Lower leg skin (tissue), 4 donors: ENCODE results near the gene UNC93B1. TPM values are rescaled to one million over a fixed set of nuclear protein-coding genes. Genes with fewer than 3 reads are reported as not detected.
"Not testable (repeated sequence)": the region's sequence is repeated elsewhere in the genome, so short reads cannot be mapped to it uniquely, and the experiment has no call there.

Experiments used
- DNase-seq, 2 donors: peaks; one replicate each; pipeline ENCODE4 v3.0.0-alpha.2; 2019; ENCODE audit warnings: low spot score in 2 of 2
- H3K4me3 ChIP-seq: fragments of 200-600 bp; sonication (generic); 2 replicates; pipeline ENCODE4 v1.5.1; 2017; ENCODE audit warnings: mild to moderate bottlenecking, low read depth; ENCODE audit not compliant: poor library complexity, severe bottlenecking
- POLR2A ChIP-seq, 2 donors: fragments of 450-650 bp; IDR thresholded peaks; one replicate each; pipeline ENCODE4 v1.6.1; 2016 to 2017; ENCODE audit warnings: antibody characterized with exemption in 2 of 2, mild to moderate bottlenecking in 1 of 2, moderate library complexity in 1 of 2
- WGBS, 2 donors: methylation state at CpG; one replicate each; pipeline ENCODE4 v1.1.5; 2018; 5-methylcytosine and 5-hydroxymethylcytosine counted together
- intact Hi-C: fragments of 100-400 bp; cut with DNase I; formaldehyde crosslinking; loops from one replicate; pipeline ENCODE4 v1.15.0; 2023; ENCODE audit warnings: low total_unique reads
- total RNA-seq, 4 donors: library from RNA; depleted of rRNA; stranded (reverse); fragments of >200 nt; gene quantifications; one replicate each; pipeline ENCODE4 v1.1.0, GENCODE V29; 2016
- TF ChIP-seq, protein P1 (sequence below), 3 donors: fragments of 450-650 bp; IDR thresholded peaks; one replicate each; pipeline ENCODE4 v1.5.1; 2016; ENCODE audit warnings: antibody characterized with exemption in 3 of 3, mild to moderate bottlenecking in 3 of 3, moderate library complexity in 2 of 3

The UNC93B1 gene
- total RNA-seq, 4 donors from 2014 or later, result 29.2 to 47.2 (median 44.3) TPM

DNA sequence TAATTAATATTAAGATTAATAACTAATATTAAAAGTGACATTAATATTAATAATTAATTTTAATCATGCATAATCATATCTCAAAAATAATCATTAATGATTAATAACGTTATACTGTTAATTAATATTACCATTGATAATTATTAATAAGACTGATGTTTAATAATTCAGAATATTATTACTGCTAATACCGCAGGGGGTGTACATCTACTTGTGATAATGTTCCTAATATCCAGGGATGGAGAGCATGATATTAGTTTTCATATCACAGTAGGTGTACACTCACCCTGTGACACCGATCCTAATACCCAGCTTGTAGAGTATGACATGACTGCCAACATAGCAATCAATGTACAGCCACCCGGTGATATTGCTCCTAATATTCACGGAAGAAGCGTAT is 18.6 kb downstream of the UNC93B1 start:
- intact Hi-C loops, DNase-seq, H3K4me3 ChIP-seq: not testable (repeated sequence)
- WGBS, 2 donors, result 80 to 86% methylated on average over 6 of the region's 6 CpGs

DNA sequence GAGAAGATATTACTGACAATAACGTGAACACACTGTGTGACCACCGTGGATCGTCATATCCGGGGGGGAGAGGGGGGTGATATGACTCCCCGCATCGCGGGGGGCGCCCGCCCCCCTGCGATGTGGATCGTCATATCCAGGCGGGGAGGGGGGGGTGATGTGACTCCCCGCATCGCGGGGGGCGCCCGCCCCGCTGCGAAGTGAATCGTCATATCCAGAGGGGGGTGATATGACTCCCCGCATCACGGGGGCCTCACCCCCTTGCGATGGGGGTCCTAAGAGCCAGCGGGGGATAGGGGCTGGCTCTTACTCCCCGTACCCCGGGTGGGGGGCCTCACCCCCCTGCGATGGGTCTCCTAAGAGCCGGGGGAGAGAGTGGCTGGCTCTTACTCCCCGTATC is 19.9 kb downstream of the UNC93B1 start:
- H3K4me3 ChIP-seq, result no peak overlapping the region
- no peak for DNase-seq
- 82% methylated on average over 25 to 26 of the region's 29 CpGs for WGBS, 2 donors
- TF ChIP-seq, protein P1, sequence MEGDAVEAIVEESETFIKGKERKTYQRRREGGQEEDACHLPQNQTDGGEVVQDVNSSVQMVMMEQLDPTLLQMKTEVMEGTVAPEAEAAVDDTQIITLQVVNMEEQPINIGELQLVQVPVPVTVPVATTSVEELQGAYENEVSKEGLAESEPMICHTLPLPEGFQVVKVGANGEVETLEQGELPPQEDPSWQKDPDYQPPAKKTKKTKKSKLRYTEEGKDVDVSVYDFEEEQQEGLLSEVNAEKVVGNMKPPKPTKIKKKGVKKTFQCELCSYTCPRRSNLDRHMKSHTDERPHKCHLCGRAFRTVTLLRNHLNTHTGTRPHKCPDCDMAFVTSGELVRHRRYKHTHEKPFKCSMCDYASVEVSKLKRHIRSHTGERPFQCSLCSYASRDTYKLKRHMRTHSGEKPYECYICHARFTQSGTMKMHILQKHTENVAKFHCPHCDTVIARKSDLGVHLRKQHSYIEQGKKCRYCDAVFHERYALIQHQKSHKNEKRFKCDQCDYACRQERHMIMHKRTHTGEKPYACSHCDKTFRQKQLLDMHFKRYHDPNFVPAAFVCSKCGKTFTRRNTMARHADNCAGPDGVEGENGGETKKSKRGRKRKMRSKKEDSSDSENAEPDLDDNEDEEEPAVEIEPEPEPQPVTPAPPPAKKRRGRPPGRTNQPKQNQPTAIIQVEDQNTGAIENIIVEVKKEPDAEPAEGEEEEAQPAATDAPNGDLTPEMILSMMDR (IDR thresholded peaks at IDR 0.05), result no peak
- TF ChIP-seq POLR2A (IDR thresholded peaks at IDR 0.05), result no peak
- intact Hi-C loops, result no loop called here

DNA sequence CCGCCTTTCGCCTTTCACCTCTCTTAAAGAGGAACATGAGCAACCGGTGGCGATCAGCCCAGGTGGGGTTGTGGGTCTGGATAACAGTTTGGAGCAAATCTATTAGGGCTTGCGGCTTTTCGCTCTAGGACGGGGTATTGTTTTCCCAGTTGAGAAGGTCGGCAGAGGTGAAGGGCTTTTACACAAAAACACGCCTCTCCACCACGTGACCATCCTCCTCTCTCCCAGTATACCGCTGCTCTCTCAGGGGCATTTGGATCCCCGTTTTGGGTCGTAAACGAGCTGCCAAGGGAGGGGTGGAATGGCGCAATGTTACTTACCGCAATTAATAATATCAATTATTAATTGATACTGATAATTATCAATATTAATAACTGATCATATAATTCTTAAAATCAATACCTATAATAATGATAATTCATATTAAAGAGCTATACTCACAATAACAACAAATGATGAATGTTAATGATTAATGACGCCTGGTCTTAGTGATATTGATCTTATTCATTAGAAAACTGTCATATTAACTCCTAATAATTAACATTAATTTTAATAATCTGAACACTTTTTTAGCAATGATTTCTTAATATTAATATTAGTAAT is 21.5 kb downstream of the UNC93B1 start:
- H3K4me3 ChIP-seq, intact Hi-C loops, DNase-seq: not testable (repeated sequence)
- 77 to 82% methylated on average over 17 of the region's 17 CpGs for WGBS, 2 donors

DNA sequence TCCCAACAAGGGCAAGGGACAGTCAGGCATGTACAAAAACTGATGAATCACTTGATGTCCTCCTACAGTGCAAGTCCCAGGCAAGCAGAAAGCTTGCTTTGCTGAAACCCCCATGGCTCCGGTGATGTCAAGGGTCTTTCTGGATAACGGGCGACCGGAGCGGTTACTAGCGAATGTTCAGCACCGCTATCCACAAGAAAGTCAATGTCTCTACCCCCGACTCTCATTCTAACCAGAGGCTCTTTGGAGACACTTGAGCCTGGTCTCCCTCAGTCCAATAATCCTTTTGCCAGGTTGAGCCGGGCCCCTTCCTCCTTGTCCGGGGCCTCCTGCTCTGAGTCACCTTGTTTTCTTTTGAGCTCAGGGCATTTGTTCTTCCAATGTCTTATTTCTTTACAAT is 22.7 kb downstream of the UNC93B1 start:
- H3K4me3 ChIP-seq, DNase-seq, intact Hi-C loops: not testable (repeated sequence)
- 80 to 94% methylated on average over 10 of the region's 10 CpGs for WGBS, 2 donors

DNA sequence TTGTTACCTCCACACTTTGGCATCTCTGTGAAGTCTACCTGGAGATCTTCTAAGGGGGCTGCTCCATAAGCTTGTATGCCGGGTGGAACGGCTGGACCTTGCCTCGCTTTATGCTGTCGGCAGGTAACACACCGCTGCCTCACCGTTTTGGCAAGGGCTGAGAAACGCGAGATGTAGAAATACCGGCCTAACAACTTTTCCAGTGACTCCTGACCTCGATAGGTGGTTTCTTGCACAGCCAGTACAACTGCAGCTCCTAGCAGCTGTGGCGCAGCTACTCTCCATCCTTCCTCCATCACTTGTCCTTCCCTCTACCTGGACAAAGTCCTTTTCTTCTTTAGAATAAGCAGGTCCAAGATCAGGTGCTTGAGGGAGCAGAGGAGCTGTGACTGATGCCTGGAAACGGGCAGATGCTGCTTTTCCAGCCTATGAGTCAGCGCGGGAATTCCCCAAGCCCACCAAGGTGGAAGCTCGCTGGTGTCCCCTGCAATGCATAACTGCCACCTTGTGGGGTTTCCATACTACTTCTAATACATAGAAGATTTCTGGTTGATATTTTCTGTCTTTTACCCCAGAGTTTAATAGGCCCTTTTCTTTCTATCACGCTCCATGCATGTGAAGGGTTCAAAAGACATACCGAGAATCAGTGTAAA is 25.0 kb downstream of the UNC93B1 start:
- H3K4me3 ChIP-seq, intact Hi-C loops, DNase-seq: not testable (repeated sequence)
- 43 to 47% methylated on average over 17 of the region's 17 CpGs for WGBS, 2 donors

DNA sequence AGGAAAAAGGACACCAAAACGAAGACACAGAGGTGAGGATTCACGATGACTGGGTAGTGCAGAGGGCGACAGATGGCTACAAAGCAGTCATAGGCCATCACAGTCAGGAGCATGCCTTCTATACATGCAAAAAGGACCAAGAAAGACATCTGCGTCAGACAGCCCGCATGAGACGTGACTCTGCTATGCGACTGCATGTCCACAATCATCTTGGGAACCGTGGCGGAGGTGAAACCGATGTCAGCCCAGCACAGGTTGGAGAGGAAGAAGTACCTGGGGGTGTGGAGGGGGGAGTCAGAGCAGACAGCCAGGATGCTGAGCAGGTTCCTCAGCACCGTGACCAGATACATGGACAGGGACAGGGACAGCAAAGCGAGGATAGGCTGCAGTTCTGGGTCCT is 29.2 kb downstream of the UNC93B1 start:
- intact Hi-C loops, H3K4me3 ChIP-seq, DNase-seq: not testable (repeated sequence)
- 84 to 90% methylated on average over 12 of the region's 12 CpGs for WGBS, 2 donors

DNA sequence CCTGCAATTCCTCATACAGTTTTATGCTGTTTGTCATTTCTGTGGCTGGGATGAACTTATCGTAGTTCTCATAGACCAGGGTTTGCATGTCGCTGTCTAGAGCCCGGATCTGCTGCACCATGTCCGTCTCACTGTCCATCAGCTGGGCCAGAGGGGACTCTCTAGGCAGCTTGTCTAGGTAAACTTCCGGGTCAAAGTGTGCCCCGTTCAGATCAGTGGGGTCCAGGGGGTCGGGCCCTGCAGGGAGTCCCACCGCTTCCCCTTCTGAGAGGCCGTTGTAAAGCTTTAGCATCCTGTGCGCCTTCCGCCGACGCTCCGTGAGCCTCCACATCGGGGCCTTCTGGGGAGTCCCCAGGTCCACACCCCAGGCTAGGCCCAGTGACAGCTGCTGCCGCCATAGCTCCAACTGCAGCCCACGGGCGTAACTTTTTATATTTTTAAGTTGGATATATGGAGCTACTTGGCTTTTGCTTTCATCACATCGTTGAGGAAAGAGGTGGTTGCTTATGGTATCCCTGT is 38.0 kb downstream of the UNC93B1 start:
- H3K4me3 ChIP-seq, intact Hi-C loops, DNase-seq: not testable (repeated sequence)
- WGBS, 2 donors, result 89 to 95% methylated on average over 19 of the region's 19 CpGs

DNA sequence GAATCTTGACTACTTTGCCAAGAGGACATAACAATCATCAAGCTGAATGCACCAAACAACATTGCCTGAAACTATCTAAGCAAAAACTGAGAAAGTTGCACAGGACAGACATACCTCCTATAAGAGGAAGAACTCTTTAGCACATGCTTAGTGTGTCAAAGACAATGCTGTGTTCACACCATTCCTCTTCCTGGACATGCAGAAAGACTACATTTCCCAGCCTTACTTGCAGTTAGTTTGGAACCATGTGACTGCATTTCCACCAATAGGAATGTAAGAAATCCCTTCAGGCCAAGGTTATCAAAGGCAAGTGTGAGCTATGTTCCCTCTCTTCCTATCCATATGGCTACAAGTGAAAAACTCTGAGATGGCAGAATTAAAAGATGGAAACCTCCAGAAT is 39.2 kb downstream of the UNC93B1 start:
- H3K4me3 ChIP-seq, DNase-seq, intact Hi-C loops: not testable (repeated sequence)

DNA sequence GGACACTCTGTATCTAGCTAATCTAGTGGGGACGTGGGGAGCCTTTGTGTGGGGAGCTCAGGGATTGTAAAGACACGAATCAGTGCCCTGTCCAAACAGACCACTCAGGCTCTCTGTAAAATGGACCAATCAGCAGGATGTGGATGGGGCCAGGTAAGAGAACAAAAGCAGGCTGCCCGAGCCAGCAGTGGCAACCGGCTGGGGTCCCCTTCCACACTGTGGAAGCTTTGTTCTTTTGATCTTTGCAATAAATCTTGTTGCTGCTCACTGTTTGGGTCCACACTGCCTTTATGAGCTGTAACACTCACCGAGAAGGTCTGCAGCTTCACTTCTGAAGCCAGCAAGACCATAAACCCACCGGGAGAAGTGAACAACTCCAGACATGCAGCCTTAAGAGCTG is 40.0 kb downstream of the UNC93B1 start:
- DNase-seq, H3K4me3 ChIP-seq, intact Hi-C loops: not testable (repeated sequence)
- WGBS, 2 donors, result 38 to 53% methylated on average over 6 of the region's 6 CpGs

DNA sequence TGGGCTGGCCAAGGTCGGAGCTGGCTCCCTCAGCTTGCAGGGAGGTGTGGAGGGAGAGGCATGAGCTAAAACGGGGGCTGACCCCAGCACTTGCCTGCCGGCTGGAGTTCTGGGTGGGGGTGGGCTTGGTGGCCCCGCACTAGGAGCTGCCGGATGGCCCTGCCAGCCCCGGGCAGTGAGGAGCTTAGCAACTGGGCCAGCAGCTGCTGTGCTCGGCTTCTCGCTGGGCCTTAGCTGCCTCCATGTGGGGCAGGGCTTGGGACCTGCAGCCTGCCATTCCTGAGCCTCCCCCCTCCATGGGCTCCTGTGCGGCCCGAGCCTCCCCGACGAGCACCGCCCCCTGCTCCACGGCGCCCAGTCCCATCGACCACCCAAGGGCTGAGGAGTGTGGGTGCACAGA is 40.7 kb downstream of the UNC93B1 start:
- intact Hi-C loops, DNase-seq, H3K4me3 ChIP-seq: not testable (repeated sequence)
- WGBS, 2 donors, result 83 to 91% methylated on average over 11 to 15 of the region's 16 CpGs

DNA sequence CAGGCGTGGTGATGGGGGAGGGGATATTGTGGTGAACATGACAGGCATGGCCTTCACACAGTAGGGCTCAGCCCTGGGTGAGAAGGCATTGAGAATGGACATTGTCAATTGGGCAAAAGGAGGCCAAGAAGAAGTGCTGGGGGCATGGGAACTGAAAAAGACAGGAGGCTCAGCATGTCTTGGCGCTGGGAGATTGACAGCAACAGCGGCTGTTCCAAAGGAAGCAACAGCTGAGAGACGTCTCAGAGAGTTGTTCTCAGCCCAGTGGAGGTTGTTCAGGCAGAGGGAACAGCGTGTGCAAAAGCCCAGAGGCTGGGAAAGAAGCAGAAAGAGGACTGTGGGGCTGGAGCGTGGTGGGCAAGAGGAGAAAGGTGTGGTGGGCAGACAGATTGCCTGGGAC is 47.7 kb downstream of the UNC93B1 start:
- H3K4me3 ChIP-seq, intact Hi-C loops, DNase-seq: not testable (repeated sequence)
- WGBS, 2 donors, result 68% methylated on average over 6 of the region's 6 CpGs

DNA sequence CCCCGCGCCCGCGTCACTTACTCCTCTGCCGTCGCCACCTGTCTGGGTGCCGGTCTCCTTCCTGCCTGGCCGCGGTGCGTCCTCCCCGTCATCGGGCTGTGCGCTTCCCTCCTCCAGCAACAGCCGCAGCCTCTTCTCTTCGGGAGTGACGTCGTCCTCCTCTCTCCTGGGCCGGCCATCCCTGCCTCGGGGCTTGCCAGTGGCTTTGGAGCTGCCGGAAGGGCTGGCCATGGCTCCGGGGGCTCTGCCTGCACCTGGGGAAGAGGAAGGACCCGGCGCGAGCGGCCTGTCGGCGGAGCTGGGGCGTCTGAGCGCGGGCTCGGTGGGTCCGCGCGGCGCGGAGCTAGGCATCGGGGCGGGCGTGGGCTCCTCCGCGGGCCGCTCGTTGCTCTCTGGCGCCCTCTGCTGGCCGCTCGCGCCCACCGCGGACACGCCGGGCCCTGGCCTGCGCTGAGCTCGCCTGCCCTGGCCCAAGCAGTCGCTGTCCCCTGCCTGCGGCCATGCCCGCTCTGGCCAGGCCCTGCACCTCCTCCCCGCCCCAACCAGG is 48.4 kb downstream of the UNC93B1 start:
- 0% methylated on average over 6 to 18 of the region's 57 CpGs for WGBS, 2 donors
- peak overlapping the region; percentile 38 for H3K4me3 ChIP-seq
- intact Hi-C loops, result not testable (repeated sequence)
- peak; percentile 34 to 95 for DNase-seq

DNA sequence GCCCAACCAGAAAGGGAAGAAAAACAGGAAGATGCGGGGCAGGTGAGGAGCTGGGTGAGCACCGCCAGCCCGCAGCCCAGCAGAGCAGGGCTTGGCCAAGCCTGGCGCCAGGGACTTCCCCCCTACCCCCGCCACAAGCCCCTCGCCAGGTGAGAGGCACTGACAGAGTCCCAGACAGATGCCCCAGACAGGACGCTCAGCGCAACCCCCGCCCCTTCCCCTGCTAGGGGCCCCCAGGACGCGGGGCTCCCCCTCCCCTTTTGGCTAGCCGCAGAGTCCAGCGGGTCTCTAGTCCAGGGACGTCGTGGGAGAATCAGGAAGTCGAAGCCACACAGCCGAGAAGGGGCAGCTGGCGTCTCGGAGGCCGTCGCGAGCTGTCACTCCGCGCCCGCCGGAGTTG is 48.9 kb downstream of the UNC93B1 start:
- WGBS, 2 donors, result 9 to 21% methylated on average over 3 to 4 of the region's 26 CpGs
- DNase-seq, intact Hi-C loops, H3K4me3 ChIP-seq: not testable (repeated sequence)

DNA sequence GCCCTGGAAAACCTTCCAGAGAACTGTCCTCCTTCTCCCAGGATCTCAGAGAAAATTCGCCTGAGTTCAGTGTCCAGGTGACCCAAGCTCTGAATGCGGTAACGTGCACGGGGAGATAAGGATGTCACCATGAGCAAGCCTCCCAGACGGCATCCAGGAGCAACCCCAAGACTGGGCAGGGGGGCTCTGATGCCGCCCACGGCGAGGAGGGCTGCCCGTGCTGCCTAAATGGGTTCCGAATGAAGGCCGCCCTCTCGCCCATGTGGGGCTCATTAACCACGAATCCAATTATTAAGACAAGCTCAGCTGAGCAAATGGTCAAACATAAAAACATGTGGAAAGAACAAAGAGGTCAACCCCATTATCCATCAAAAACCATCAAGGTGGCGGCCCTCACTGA is 49.6 kb downstream of the UNC93B1 start:
- WGBS, 2 donors, result 64 to 82% methylated on average over 14 of the region's 14 CpGs
- DNase-seq, result peak in 1 of 2 donors; percentile 76
- intact Hi-C loops, H3K4me3 ChIP-seq: not testable (repeated sequence)
